Neuronal stem cell (in vitro differentiated cells): ENCODE results near the gene NUP214.

ENCODE experiments used
- DNase-seq: peaks from one replicate; pipeline ENCODE4 v3.0.0-alpha.2; 2013; ENCODE audit warnings: low spot score
- H2AFZ ChIP-seq: one replicate; pipeline ENCODE4 v1.6.1; 2013; ENCODE audit warnings: mild to moderate bottlenecking, low read length, inconsistent platforms
- H2AK5ac ChIP-seq: 2 replicates; pipeline ENCODE4 v1.6.1; 2013; ENCODE audit warnings: low read depth, mild to moderate bottlenecking, inconsistent platforms, low read length, moderate library complexity, mixed read lengths
- H2BK120ac ChIP-seq: 2 replicates; pipeline ENCODE4 v1.6.1; 2013; ENCODE audit warnings: low read depth, mild to moderate bottlenecking, inconsistent platforms, low read length, moderate library complexity, mixed read lengths
- H2BK12ac ChIP-seq: one replicate; pipeline ENCODE4 v1.6.1; 2013; ENCODE audit warnings: low read length, inconsistent platforms
- H2BK15ac ChIP-seq: 2 replicates; pipeline ENCODE4 v1.6.1; 2013; ENCODE audit warnings: mild to moderate bottlenecking, low read length, inconsistent platforms, mixed read lengths
- H2BK5ac ChIP-seq: one replicate; pipeline ENCODE4 v1.6.1; 2013; ENCODE audit warnings: inconsistent platforms, mild to moderate bottlenecking, low read length, moderate library complexity
- H3K14ac ChIP-seq: one replicate; pipeline ENCODE4 v1.6.1; 2013; ENCODE audit warnings: low read length, inconsistent platforms
- H3K18ac ChIP-seq: 2 replicates; pipeline ENCODE4 v1.6.1; 2013; ENCODE audit warnings: low read length, inconsistent platforms
- H3K23ac ChIP-seq: 2 replicates; pipeline ENCODE4 v1.6.1; 2013; ENCODE audit warnings: low read depth, mild to moderate bottlenecking, mixed read lengths, low read length, inconsistent platforms; ENCODE audit not compliant: poor library complexity
- H3K27ac ChIP-seq: replicated peaks from 3 replicates; pipeline ENCODE4 v1.5.1; 2013; ENCODE audit warnings: low read length, inconsistent platforms
- H3K27me3 ChIP-seq, 3 experiments: 2 replicates each; pipeline ENCODE4 v1.6.1; 2013; ENCODE audit warnings: low read length in 3 of 3, mild to moderate bottlenecking in 2 of 3, inconsistent platforms in 1 of 3, low read depth in 1 of 3, mixed read lengths in 1 of 3, moderate library complexity in 1 of 3; ENCODE audit not compliant: control insufficient read depth in 3 of 3, insufficient read depth in 3 of 3
- H3K36me3 ChIP-seq, 2 donors: replicated peaks in 1 of 2; 2 replicates each; pipeline ENCODE4 v1.6.1; 2013; ENCODE audit warnings: low read length in 2 of 2; ENCODE audit not compliant: control insufficient read depth in 2 of 2, insufficient read depth in 2 of 2
- H3K4ac ChIP-seq: 2 replicates; pipeline ENCODE4 v1.6.1; 2013; ENCODE audit warnings: inconsistent platforms, mild to moderate bottlenecking, low read length, moderate library complexity
- H3K4me1 ChIP-seq, 2 donors: 1 replicate in 1 of 2; 2 replicates in 1 of 2; pipeline ENCODE4 v1.6.1; 2013; ENCODE audit warnings: low read length in 2 of 2, low read depth in 1 of 2; ENCODE audit not compliant: control insufficient read depth in 2 of 2, insufficient read depth in 1 of 2
- H3K4me2 ChIP-seq: one replicate; pipeline ENCODE4 v1.6.1; 2013; ENCODE audit warnings: mild to moderate bottlenecking, low read length, inconsistent platforms; ENCODE audit not compliant: insufficient read depth, poor library complexity, severe bottlenecking
- H3K4me3 ChIP-seq, 2 donors: 2 replicates each; pipeline ENCODE4 v1.5.1; 2013; ENCODE audit warnings: low read length in 2 of 2, mild to moderate bottlenecking in 2 of 2, inconsistent platforms in 1 of 2, moderate library complexity in 1 of 2
- H3K79me1 ChIP-seq: one replicate; pipeline ENCODE4 v1.6.1; 2013; ENCODE audit warnings: low read depth, mild to moderate bottlenecking, inconsistent platforms, low read length, moderate library complexity
- H3K9ac ChIP-seq: one replicate; pipeline ENCODE4 v1.6.1; 2013; ENCODE audit warnings: mild to moderate bottlenecking, low read depth, low read length, inconsistent platforms; ENCODE audit not compliant: poor library complexity
- H3K9me3 ChIP-seq, 2 donors: replicated peaks in 1 of 2; 2 replicates each; pipeline versions ENCODE3 to v1.6.1; 2013; ENCODE audit warnings: low read length in 2 of 2, mild to moderate bottlenecking in 2 of 2, inconsistent platforms in 1 of 2, low read depth in 1 of 2, mixed read lengths in 1 of 2, moderate library complexity in 1 of 2; ENCODE audit not compliant: control insufficient read depth in 2 of 2, insufficient read depth in 1 of 2
- H4K8ac ChIP-seq: one replicate; pipeline ENCODE4 v1.6.1; 2013; ENCODE audit warnings: low read depth, mild to moderate bottlenecking, inconsistent platforms, low read length, moderate library complexity
- H4K91ac ChIP-seq: one replicate; pipeline ENCODE4 v1.6.1; 2013; ENCODE audit warnings: low read length, low read depth, mild to moderate bottlenecking, inconsistent platforms; ENCODE audit not compliant: poor library complexity
- WGBS, 2 donors: extraction: QIAGEN DNeasy Blood & Tissue Kit; methylation state at CpG; one replicate each; pipeline ENCODE4 v1.1.7; 2013; ENCODE audit warnings: missing lambda C conversion rate in 2 of 2, mixed read lengths in 1 of 2; ENCODE audit not compliant: insufficient read length in 2 of 2, insufficient replicate concordance in 1 of 2; ENCODE audit errors: extremely low coverage in 2 of 2; 5-methylcytosine and 5-hydroxymethylcytosine counted together

Gene NUP214

DNA sequence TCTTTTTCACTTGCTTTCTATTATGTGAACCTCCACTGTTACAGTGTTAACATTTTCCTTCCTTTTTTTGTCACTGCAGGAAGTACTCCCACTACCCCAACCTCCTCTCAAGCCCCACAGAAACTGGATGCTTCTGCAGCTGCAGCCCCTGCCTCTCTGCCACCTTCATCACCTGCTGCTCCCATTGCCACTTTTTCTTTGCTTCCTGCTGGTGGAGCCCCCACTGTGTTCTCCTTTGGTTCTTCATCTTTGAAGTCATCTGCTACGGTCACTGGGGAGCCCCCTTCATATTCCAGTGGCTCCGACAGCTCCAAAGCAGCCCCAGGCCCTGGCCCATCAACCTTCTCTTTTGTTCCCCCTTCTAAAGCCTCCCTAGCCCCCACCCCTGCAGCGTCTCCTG lies 18.8 kb downstream of the NUP214 start:
- no peak overlapping the region for H2BK12ac ChIP-seq
- no peak overlapping the region for H3K27ac ChIP-seq
- H3K4me2 ChIP-seq = no peak overlapping the region

DNA sequence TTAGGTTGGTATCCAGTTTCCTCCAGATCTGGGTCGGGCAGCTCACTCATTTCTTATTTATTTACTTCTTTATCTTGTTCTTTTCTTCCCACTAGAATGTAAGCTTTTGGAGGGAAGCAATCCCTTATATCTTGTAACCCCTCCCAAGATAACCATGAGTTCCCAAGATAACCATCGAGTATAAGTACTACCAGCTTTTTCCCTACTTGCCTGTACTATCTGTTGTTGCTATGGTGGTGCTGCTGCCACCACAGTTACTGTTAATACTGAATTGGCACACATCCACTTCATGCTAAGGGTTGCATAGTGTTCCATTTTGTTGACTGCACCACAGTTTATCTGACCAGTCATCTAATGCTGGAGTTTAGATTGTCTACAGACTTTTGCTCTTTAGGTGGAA lies 19.9 kb downstream of the NUP214 start:
- Histone ChIP-seq H3K4me1 (no peaks in the 10 kb centered on the region), H3K4me2 (no peak overlapping the region), H3K4me3 (no peak overlapping the region), H3K27ac (no peak overlapping the region), H2AFZ (no peak overlapping the region), H2BK5ac (no peak overlapping the region), H3K18ac (no peak overlapping the region), H3K9ac (no peak overlapping the region), H3K14ac (no peak overlapping the region), H4K8ac (no peak overlapping the region), H3K27me3 (no peaks in the 10 kb centered on the region), H3K36me3 (peaks cover 40 to 100% of the 10 kb centered on the region in 2 donors), H3K4ac (no peak overlapping the region), H3K23ac (no peak overlapping the region), H4K91ac (no peak overlapping the region), H3K9me3 (no peaks in the 10 kb centered on the region), H2AK5ac (no peak overlapping the region), H2BK12ac (no peak overlapping the region), H2BK120ac (no peak overlapping the region), H2BK15ac (no peak overlapping the region), H3K79me1 (no peaks in the 10 kb centered on the region)
- DNase-seq = no peak
- WGBS, 2 donors = no CpG with 5 or more reads among the region's 2 CpGs

More for the DNA sequence above, 18.8 kb downstream of the NUP214 start:
- Histone ChIP-seq H2BK120ac (no peak overlapping the region), H2AFZ (no peak overlapping the region), H3K27me3 (peaks cover 0 to 2% (median 0%) of the 10 kb centered on the region in 3 experiments), H3K9me3 (no peaks in the 10 kb centered on the region), H3K4ac (no peak overlapping the region), H3K9ac (no peak overlapping the region), H3K23ac (no peak overlapping the region), H3K18ac (no peak overlapping the region), H3K36me3 (peaks cover 42 to 100% of the 10 kb centered on the region in 2 donors), H4K91ac (no peak overlapping the region), H3K14ac (no peak overlapping the region), H4K8ac (no peak overlapping the region), H3K79me1 (no peaks in the 10 kb centered on the region), H2BK15ac (no peak overlapping the region), H3K4me1 (no peaks in the 10 kb centered on the region), H2BK5ac (no peak overlapping the region), H2AK5ac (no peak overlapping the region), H3K4me3 (no peak overlapping the region)
- WGBS, 2 donors = no CpG with 5 or more reads among the region's 3 CpGs
- DNase-seq = no peak

DNA sequence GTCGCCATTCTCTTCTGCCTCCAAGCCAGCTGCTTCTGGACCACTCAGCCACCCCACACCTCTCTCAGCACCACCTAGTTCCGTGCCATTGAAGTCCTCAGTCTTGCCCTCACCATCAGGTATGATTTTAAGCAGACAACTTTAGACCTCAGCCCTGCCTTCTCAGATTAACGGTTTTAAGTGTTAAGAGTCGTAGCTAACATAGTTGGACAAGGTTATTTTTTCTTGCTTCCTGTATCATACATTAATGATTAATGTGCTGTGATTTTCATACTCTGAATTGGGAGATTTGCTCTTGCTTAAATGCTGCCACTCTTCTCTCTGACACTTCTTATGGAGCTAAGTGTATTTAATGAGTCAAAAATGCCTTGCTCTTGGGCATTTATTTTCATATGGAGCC lies 20.8 kb downstream of the NUP214 start:
- H2BK5ac ChIP-seq = no peak overlapping the region
- H3K9ac ChIP-seq = no peak overlapping the region
- no peak overlapping the region for H3K4ac ChIP-seq
- no peak overlapping the region for H3K27ac ChIP-seq
- peaks cover 41 to 100% of the 10 kb centered on the region in 2 donors for H3K36me3 ChIP-seq
- H3K4me3 ChIP-seq = no peak overlapping the region
- no peak overlapping the region for H4K91ac ChIP-seq
- no peak overlapping the region for H2BK120ac ChIP-seq
- no peak overlapping the region for H3K23ac ChIP-seq
- H3K18ac ChIP-seq = no peak overlapping the region
- H3K9me3 ChIP-seq = no peaks in the 10 kb centered on the region
- H3K14ac ChIP-seq = no peak overlapping the region
- H3K27me3 ChIP-seq = no peaks in the 10 kb centered on the region
- no peak overlapping the region for H2AFZ ChIP-seq
- no peaks in the 10 kb centered on the region for H3K79me1 ChIP-seq
- no peak for DNase-seq
- H2BK12ac ChIP-seq = no peak overlapping the region
- H3K4me2 ChIP-seq = no peak overlapping the region
- no peak overlapping the region for H4K8ac ChIP-seq
- no peak overlapping the region for H2BK15ac ChIP-seq
- no peak overlapping the region for H2AK5ac ChIP-seq
- H3K4me1 ChIP-seq = no peaks in the 10 kb centered on the region
- WGBS, 2 donors = no CpG with 5 or more reads among the region's 4 CpGs

DNA sequence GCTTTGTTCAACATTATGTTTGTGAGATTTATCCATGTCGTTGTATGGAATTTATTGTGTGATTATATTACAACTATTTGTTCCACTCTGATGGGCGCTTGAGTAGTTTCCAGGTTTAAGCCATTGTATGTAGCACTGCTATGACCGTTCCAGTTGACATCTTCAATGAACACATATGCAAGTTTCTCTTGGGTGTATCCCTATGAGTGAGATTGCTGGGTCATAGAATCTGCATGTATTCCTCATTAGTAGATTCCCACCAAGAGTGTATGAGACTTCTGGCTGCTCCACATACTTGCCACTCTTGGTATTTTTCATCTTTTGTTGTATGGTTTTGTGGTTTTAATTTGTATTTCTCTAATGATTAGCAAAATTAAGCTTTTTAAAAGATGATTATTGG lies 22.9 kb downstream of the NUP214 start:
- no peak overlapping the region for H3K18ac ChIP-seq
- H2BK120ac ChIP-seq = no peak overlapping the region
- no peak overlapping the region for H2AK5ac ChIP-seq
- no peaks in the 10 kb centered on the region for H3K9me3 ChIP-seq
- H2BK15ac ChIP-seq = no peak overlapping the region
- no CpG with 5 or more reads among the region's 3 CpGs for WGBS, 2 donors
- H3K4me2 ChIP-seq = no peak overlapping the region
- H2AFZ ChIP-seq = no peak overlapping the region
- no peak overlapping the region for H3K9ac ChIP-seq
- H3K23ac ChIP-seq = no peak overlapping the region
- no peak overlapping the region for H3K27ac ChIP-seq
- H4K91ac ChIP-seq = no peak overlapping the region
- no peaks in the 10 kb centered on the region for H3K79me1 ChIP-seq
- H3K4me3 ChIP-seq = no peak overlapping the region
- DNase-seq = no peak
- no peak overlapping the region for H2BK5ac ChIP-seq
- no peak overlapping the region for H3K14ac ChIP-seq
- H4K8ac ChIP-seq = no peak overlapping the region
- no peaks in the 10 kb centered on the region for H3K27me3 ChIP-seq
- no peak overlapping the region for H3K4ac ChIP-seq
- H2BK12ac ChIP-seq = no peak overlapping the region
- peaks cover 42 to 100% of the 10 kb centered on the region in 2 donors for H3K36me3 ChIP-seq
- H3K4me1 ChIP-seq = no peaks in the 10 kb centered on the region
